OCI-LY1 (cell line): Measurements from ENCODE around the gene TTC12.

Experiments used
- CTCF ChIP-seq: fragments of 200-600 bp; sonication (generic), shearing (Covaris generic); IDR thresholded peaks from 2 replicates; pipeline ENCODE4 v1.5.1; 2017; ENCODE audit warnings: mild to moderate bottlenecking, antibody characterized with exemption, low read length, moderate library complexity, mixed read lengths
- EZH2 ChIP-seq: fragments of 200-600 bp; sonication (generic), shearing (Covaris generic); IDR thresholded peaks from 2 replicates; pipeline ENCODE4 v1.8.0; 2017; ENCODE audit warnings: borderline replicate concordance, mixed run types, mild to moderate bottlenecking, antibody characterized with exemption, low read length, moderate library complexity, mixed read lengths

GRCh38 chr11:113410414-113411135 lies 96.2 kb downstream of the TTC12 start:
- TF ChIP-seq CTCF (no peak), EZH2 (no peak)
